ENCODE data around the gene MAP6.

DNA sequence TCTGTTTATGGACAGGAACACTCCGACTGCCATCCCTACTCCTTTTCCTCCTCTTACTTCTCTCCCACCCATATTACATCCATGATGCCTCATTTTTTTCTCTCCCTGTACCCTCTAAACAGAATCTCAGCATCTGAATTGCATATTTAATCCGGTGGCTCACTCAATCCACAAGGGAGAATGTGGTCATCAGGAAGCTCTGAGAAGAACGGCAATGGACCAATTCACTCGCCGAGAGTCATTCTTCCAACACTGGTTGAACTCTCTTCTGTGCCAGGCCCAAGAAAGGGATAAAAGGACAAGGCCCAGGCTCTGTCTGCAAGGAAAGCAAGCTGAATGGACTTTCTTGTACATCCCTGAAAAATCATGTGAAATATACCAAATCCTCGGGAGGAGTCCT is 15.9 kb downstream of the MAP6 start:
- TF ChIP-seq, protein P1, sequence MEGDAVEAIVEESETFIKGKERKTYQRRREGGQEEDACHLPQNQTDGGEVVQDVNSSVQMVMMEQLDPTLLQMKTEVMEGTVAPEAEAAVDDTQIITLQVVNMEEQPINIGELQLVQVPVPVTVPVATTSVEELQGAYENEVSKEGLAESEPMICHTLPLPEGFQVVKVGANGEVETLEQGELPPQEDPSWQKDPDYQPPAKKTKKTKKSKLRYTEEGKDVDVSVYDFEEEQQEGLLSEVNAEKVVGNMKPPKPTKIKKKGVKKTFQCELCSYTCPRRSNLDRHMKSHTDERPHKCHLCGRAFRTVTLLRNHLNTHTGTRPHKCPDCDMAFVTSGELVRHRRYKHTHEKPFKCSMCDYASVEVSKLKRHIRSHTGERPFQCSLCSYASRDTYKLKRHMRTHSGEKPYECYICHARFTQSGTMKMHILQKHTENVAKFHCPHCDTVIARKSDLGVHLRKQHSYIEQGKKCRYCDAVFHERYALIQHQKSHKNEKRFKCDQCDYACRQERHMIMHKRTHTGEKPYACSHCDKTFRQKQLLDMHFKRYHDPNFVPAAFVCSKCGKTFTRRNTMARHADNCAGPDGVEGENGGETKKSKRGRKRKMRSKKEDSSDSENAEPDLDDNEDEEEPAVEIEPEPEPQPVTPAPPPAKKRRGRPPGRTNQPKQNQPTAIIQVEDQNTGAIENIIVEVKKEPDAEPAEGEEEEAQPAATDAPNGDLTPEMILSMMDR (IDR thresholded peaks at IDR 0.05; ENCODE audit: insufficient read depth, low read length, poor library complexity, severe bottlenecking), result no peak
- no peak for TF ChIP-seq EZH2phosphoT487 (conservative IDR thresholded peaks at IDR 0.05; ENCODE audit: low read length)

Data from SU-DHL-6 (cell line).